GM21423 (cell line): ENCODE data around the gene NPHS1.
"Not testable (repeated sequence)": the region's sequence is repeated elsewhere in the genome, so short reads cannot be mapped to it uniquely, and the experiment has no call there.

Experiments
- ATAC-seq: cut with Tn5 transposase; IDR thresholded peaks from one replicate; pipeline ENCODE4 v1.9.1; 2021; ENCODE audit warnings: mild to moderate bottlenecking, moderate library complexity; ENCODE audit not compliant: unreplicated experiment

NPHS1 gene

GRCh38 chr19:35879770-35880317 is 27.5 kb upstream of the NPHS1 start:
- no peak for ATAC-seq

GRCh38 chr19:35879068-35879467 is 26.8 kb upstream of the NPHS1 start:
- ATAC-seq: no peak

GRCh38 chr19:35874392-35874930 is 22.2 kb upstream of the NPHS1 start:
- no peak for ATAC-seq

- no peak for ATAC-seq
Observed at GRCh38 chr19:35872180-35872579, 19.9 kb upstream of the NPHS1 start.

GRCh38 chr19:35871611-35872010 is 19.3 kb upstream of the NPHS1 start:
- no peak for ATAC-seq

GRCh38 chr19:35870798-35871197 is 18.5 kb upstream of the NPHS1 start:
- no peak for ATAC-seq

GRCh38 chr19:35870124-35870736 is 17.9 kb upstream of the NPHS1 start:
- not testable (repeated sequence) for ATAC-seq

- ATAC-seq: no peak
Observed at GRCh38 chr19:35869327-35870123, 17.2 kb upstream of the NPHS1 start.

- ATAC-seq: no peak
Observed at GRCh38 chr19:35868823-35869326, 16.6 kb upstream of the NPHS1 start.

- ATAC-seq: no peak
Observed at GRCh38 chr19:35868172-35868822, 16.0 kb upstream of the NPHS1 start, which contains the start of gene APLP1. Gene APLP1, plus strand, starts transcription at chr19:35868574. Its CDS starts 63 bp downstream, at chr19:35868637.

- ATAC-seq: no peak
Observed at GRCh38 chr19:35863018-35863417, 10.7 kb upstream of the NPHS1 start.

GRCh38 chr19:35862528-35862927 is 10.2 kb upstream of the NPHS1 start:
- no peak for ATAC-seq

- no peak for ATAC-seq
Observed at GRCh38 chr19:35861640-35862160, 9.4 kb upstream of the NPHS1 start.

GRCh38 chr19:35860818-35861639 is 8.7 kb upstream of the NPHS1 start:
- no peak for ATAC-seq

GRCh38 chr19:35860436-35860817 is 8.1 kb upstream of the NPHS1 start:
- ATAC-seq: no peak

GRCh38 chr19:35859414-35859813 is 7.1 kb upstream of the NPHS1 start:
- no peak for ATAC-seq

GRCh38 chr19:35858311-35858710 is 6.0 kb upstream of the NPHS1 start:
- ATAC-seq: no peak

- no peak for ATAC-seq
Observed at GRCh38 chr19:35856546-35857149, 4.3 kb upstream of the NPHS1 start, which contains the start of gene KIRREL2. Gene KIRREL2, plus strand, starts transcription at chr19:35856911. Its CDS starts 209 bp downstream, at chr19:35857120.

GRCh38 chr19:35853038-35853756 is 893 bp upstream of the NPHS1 start:
- ATAC-seq: no peak
